ENCODE results near the gene PEX13. TPM values are rescaled to one million over a fixed set of nuclear protein-coding genes. Genes with fewer than 3 reads are reported as not detected.

Gene PEX13
- total RNA-seq = 26.0 and 32.4 TPM in 2 replicates

GRCh38 chr2:61017556-61018317 lies at the start of gene PEX13, which contains the start of gene PUS10:
Gene PEX13, plus strand, starts transcription at chr2:61017720. Its CDS starts 40 bp downstream, at chr2:61017760.
Gene PUS10, minus strand, starts transcription at chr2:61018255. Its CDS starts 6,365 bp downstream, at chr2:61011890.

GRCh38 chr2:61065714-61066709 lies 48.5 kb downstream of the PEX13 start, which contains the start of gene SANBR:
Gene SANBR, plus strand, starts transcription at chr2:61065871. Its CDS starts 4,480 bp downstream, at chr2:61070351.

Other genes with a start within 250 kb of the PEX13 start
- 2.8 and 3.3 TPM in 2 replicates for gene REL, start 136.1 kb upstream of the PEX13 start, total RNA-seq
- 9.6 and 12.4 TPM in 2 replicates for gene PUS10, start 535 bp downstream of the PEX13 start, total RNA-seq
- gene SANBR, start 48.2 kb downstream of the PEX13 start, total RNA-seq = 11.2 and 13.4 TPM in 2 replicates
- 6.5 and 8.9 TPM in 2 replicates for gene C2orf74, start 144.5 kb downstream of the PEX13 start, total RNA-seq